Bronchial epithelial cell (primary cell): ENCODE measurements around the gene CD68. TPM values are rescaled to one million over a fixed set of nuclear protein-coding genes. Genes with fewer than 3 reads are reported as not detected.

Experiments
- DNase-seq: peaks from one replicate; pipeline ENCODE4 v3.0.0-alpha.2; 2010; ENCODE audit warnings: low read depth
- FAIRE-seq: peaks from 2 replicates; lab custom pipeline; 2011; peaks lifted over from hg19 to GRCh38; lab: Jason Lieb, UNC
- H3K27me3 ChIP-seq: 2 replicates; pipeline ENCODE4 v1.5.1; 2011; ENCODE audit warnings: low read length; ENCODE audit not compliant: control insufficient read depth, insufficient read depth
- H3K36me3 ChIP-seq: 2 replicates; pipeline ENCODE4 v1.5.1; 2011; ENCODE audit warnings: low read length; ENCODE audit not compliant: control insufficient read depth, insufficient read depth
- H3K4me3 ChIP-seq: 2 replicates; pipeline ENCODE4 v1.5.1; 2011; ENCODE audit warnings: mild to moderate bottlenecking, low read depth, low read length, control low read depth
- CTCF ChIP-seq: IDR thresholded peaks from 2 replicates; pipeline ENCODE4 v1.5.1; 2011; ENCODE audit warnings: mild to moderate bottlenecking, moderate library complexity, low read length, control low read depth, inconsistent platforms; ENCODE audit not compliant: insufficient read depth, severe bottlenecking
- total RNA-seq: library from RNA; depleted of rRNA; stranded (reverse); fragments of >200 nt; gene quantifications from 2 replicates; pipeline ENCODE4 v1.2.1, GENCODE V29; 2014

Gene CD68
- total RNA-seq, 1 donor from 2014 or later = 11.3 TPM

GRCh38 chr17:7580604-7581575, 1.5 kb downstream of the CD68 start:
- Histone ChIP-seq H3K4me3 (no peak overlapping the region), H3K36me3 (peaks cover 25% of the 10 kb centered on the region), H3K27me3 (no peaks in the 10 kb centered on the region)
- DNase-seq (peak; percentile 57), FAIRE-seq (no peak)
- TF ChIP-seq CTCF = no peak

GRCh38 chr17:7582396-7583252, 3.2 kb downstream of the CD68 start:
- TF ChIP-seq CTCF = no peak
- peaks cover 22% of the 10 kb centered on the region for H3K36me3 ChIP-seq

GRCh38 chr17:7583253-7584109, 4.0 kb downstream of the CD68 start, which contains the start of gene MPDU1:
MPDU1 (plus strand) TSS chr17:7583852; CDS start chr17:7583863, 11 bp downstream.
- FAIRE-seq = no peak
- no peaks in the 10 kb centered on the region for H3K27me3 ChIP-seq
- H3K36me3 ChIP-seq = peaks cover 17% of the 10 kb centered on the region
- peak; percentile 94 for DNase-seq
- H3K4me3 ChIP-seq = peak within 1 kb of the TSS; percentile 57
- TF ChIP-seq CTCF = peak; percentile 0

More at GRCh38 chr17:7582396-7583252, 3.2 kb downstream of the CD68 start:
- Histone ChIP-seq H3K4me3 (peak overlapping the region; percentile 57), H3K27me3 (no peaks in the 10 kb centered on the region)
- FAIRE-seq (no peak), DNase-seq (no peak)

DNA sequence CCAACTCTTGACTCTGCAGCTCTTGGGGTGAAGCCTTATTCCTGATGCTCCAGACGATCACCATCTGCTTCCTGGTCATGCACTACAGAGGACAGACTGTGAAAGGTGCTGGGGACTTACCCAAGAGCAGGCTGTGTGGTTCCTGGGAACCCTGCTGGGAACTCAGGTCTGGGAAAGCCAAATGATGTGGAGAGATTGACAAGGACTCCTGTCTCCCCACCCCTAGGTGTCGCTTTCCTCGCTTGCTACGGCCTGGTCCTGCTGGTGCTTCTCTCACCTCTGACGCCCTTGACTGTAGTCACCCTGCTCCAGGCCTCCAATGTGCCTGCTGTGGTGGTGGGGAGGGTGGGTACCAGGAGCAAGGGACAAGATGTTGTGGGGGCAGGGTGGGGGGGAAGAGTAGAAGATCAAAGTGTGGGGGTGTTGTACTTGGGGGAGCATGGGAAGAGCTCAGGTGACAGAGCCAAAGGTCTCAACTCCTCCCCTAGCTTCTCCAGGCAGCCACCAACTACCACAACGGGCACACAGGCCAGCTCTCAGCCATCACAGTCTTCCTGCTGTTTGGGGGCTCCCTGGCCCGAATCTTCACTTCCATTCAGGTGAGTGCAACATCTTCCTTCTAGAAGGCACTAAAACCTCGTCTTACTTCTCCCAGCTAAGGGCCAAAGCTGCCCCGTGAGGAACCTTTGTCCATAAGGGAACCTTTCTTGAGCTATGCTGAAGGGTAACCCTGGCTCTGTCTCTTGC, 7.4 kb downstream of the CD68 start:
- peak; percentile 52 for DNase-seq
- peak; percentile 40 for FAIRE-seq
- Histone ChIP-seq H3K4me3 (no peak overlapping the region), H3K27me3 (no peaks in the 10 kb centered on the region), H3K36me3 (peaks cover 18% of the 10 kb centered on the region)
- peak; percentile 82 for TF ChIP-seq CTCF
